Stimulated activated CD4-positive, alpha-beta T cell treated with anti-CD3 and anti-CD28 coated beads, Interleukin-4, amount 100 ng/mL, for 24 hours (primary cell): ENCODE data around the gene CST11.
"Not testable (repeated sequence)": the region's sequence is repeated elsewhere in the genome, so short reads cannot be mapped to it uniquely, and the experiment has no call there.

ENCODE experiments used
- DNase-seq: peaks from one replicate; pipeline ENCODE4 v3.0.0-alpha.2; 2020

The CST11 gene

DNA sequence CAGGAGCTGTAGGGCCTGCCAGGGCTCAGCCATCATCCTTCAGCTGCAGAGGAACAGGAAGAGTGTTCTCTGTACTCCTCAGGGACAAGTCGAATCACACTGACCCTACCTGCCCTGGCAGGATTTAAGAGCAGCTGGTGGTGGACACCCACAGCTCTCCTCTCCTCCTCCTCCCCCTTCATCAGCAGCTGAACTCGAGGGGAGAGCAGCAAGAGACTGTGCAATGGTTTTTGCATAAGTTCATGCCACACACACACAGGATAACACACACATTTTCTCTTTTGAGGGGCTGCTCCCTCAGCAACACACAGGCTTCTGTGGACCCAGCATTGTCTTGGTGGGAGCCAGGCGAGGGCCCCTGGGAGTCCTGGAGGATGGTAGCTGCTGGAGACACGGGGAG is at the start of gene CST11:
CST11 (minus strand) TSS at position 101 of the 400 bp plus-strand sequence; CDS start at position 36, 65 bp downstream.
- no peak for DNase-seq

DNA sequence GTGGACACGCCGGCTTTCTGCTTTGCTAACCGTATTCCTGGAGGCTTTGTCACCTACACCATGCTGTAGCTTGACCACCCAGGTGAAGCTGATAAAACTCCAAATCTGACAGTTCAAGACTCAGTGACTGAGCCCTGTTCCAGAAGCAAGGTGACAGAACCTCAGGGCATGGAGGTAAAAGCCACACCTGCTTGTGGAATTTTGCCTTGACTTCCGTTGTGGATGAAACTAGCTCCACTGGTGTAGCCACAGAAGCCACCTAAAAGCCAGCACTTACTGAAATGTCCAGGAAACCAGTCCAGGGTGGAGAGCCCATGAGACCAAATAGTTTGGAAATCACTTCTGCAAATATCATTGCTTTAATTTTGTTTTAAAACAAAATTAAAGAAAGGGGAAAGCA is 49.2 kb upstream of the CST11 start:
- DNase-seq: no peak

DNA sequence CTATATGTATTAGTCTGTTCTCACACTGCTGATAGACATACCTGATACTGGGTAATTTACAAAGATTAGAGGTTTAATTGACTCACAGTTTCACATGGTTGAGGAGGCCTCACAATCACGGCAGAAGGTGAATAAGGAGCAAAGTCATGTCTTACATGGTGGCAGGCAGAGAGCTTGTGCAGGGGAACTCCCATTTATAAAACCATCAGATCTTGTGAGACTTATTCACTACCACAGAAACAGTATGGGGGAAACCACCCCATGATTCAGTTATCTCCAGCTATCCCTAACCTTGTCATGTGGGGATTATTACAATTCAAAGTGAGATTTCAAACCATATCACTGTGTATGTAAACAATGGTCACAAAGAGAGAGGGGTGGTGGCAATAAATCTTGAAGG is 44.9 kb upstream of the CST11 start:
- DNase-seq: peak; percentile 33

GRCh38 chr20:23493172-23493772 is 40.6 kb upstream of the CST11 start:
- no peak for DNase-seq

GRCh38 chr20:23492292-23492691 is 39.6 kb upstream of the CST11 start:
- DNase-seq: peak; percentile 8

DNA sequence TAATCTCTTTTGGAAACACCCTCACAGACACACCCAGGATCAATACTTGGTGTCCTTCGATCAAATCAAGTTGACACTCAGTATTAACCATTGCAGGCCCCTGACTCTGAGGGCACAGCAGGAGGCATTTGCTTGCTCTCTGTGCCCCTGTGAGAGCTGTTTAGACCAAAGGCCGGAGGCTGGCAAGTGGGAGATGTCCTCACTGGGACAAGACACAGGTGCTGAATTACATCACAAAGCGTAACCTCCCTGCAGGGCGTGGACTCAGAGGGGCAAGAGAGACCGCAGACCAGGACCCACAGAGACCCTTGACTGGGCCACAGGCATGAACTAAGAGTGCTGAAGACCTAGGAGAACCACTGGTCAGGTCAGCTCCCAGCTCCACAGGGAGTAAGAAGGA is 38.1 kb upstream of the CST11 start, which contains the start of gene CST8:
CST8 (plus strand) TSS at position 301 of the 400 bp plus-strand sequence. CDS start 551 bp downstream, outside the sequence.
- DNase-seq: no peak

GRCh38 chr20:23488996-23489395 is 36.3 kb upstream of the CST11 start:
- DNase-seq: no peak

DNA sequence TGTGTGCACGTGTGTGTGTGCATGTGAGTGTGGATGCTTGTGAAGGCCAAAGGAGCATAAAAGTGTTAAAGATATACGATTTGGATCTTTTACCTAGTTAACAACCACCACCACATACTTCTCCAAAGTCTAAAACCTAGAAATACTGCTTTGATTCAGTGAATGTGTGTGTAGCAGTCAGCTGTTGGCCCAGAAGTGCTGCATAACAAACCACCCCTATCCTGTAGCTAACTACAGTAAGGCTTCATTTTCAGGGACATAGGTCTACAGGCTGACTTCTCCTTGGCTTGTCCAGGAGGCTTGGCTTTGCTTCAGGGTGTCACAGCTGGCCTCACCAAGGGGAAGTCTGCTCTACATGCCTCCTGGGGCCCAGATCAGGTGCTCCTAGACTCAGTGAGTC is 35.8 kb upstream of the CST11 start:
- DNase-seq: no peak

GRCh38 chr20:23484081-23484480 is 31.4 kb upstream of the CST11 start:
- no peak for DNase-seq

- no peak for DNase-seq
These were observed 29.5 kb upstream of the CST11 start for GRCh38 chr20:23482138-23482537.

- no peak for DNase-seq
These were observed 26.4 kb upstream of the CST11 start for GRCh38 chr20:23479043-23479442.

GRCh38 chr20:23477223-23477622 is 24.5 kb upstream of the CST11 start:
- DNase-seq: no peak

- DNase-seq: no peak
These were observed 23.5 kb upstream of the CST11 start for GRCh38 chr20:23476015-23476754.

GRCh38 chr20:23475395-23475794 is 22.7 kb upstream of the CST11 start:
- no peak for DNase-seq

GRCh38 chr20:23473293-23473692 is 20.6 kb upstream of the CST11 start:
- DNase-seq: not testable (repeated sequence)

DNA sequence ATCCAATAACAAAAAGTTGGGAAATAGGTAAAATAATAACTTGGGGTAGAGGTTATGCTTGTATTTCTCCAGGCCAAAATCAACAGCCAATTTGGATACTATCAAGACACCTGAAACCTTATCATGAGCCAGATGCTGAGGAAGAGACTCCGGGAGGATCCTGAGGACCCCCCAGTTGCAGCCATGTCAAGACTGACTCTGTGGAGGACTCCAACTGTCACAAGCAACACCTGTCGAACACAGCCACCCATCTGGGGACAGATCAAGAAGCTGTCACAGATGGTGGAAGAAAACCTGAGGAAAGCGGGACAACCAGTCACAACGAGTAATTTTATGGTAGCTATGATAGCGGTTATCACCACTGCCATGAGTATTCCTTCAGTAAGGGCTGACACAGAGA is 19.6 kb upstream of the CST11 start:
- DNase-seq: not testable (repeated sequence)

DNA sequence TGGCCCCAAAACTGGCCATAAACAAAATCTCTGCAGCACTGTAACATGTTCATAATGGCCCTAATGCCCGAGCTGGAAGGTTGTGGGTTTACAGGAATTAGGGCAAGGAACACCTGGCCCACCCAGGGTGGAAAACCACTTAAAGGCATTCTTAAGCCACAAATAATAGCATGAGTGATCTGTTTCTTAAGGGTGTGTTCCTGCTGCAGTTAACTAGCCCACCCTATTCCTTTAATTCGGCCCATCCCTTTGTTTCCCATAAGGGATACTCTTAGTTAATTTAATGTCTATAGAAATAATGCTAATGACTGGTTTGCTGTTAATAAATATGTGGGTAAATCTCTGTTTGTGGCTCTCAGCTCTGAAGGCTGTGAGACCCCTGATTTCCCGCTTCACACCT is 14.3 kb upstream of the CST11 start:
- not testable (repeated sequence) for DNase-seq

DNA sequence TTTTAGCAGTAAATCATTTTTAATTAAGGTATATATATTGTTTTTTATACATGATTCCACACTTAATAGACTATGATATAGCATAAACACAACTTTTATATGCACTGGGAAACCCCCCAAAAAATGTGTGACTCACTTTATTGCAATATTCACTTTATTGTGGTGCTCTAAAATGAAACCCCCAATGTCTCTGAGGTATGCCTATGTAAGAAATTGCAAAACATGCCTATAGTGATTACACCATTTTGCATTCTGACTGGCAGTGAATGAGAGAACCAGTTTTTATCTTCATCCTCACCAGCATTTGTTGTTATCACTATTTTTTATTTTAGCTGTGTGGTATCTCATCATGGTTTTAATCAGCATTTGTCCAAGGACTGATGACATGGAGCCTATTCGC is 8.5 kb upstream of the CST11 start:
- no peak for DNase-seq

DNA sequence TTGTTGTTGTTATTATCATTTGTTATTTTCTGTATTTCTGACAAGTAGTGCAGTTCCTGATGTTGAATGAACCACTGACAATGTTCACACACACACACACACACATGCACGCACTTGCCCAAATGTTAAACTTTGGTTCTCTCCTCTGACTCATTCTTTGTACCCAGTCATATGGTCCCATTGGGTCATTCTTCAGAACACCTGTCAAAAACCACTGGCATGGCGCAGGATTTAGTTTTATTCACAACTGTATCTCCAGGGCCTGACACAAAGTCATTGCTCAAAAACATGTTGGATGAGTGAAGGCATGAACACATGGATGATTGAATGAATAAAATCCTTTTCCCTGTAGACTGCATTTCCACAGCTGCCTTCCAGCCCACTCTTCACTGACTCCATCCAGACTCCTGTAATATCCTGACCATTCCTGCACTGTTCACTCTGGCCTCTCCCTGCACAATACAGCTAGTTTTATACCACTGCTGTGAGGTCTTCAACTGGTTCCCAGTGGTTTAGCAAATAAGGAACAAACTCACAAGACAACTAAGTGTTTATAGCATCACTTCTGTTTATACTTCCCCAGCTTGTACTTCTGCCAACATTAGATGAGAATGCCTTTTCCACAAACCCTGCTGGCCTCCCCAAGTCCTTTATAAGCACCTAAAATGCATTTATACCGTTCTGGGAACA is 6.9 kb upstream of the CST11 start:
- no peak for DNase-seq

DNA sequence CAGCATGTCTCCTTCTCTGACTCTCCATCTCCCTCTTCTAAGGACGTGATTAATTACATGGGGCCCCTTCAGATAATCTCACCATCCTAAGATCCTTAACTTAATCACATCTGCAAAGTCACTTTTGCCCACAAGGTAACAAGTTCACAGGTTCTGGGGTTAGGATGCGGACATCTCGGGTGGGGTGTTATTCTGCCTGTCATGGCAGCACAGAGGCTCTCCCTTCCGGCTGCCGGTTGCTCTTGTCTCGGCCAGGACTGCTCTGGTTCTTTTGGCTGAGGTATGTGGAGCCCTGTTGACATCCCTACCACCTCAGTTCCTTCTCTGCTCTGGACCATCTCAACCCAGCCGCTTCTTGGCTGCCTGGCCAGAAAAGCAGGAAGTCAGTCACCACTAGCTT is 4.2 kb upstream of the CST11 start:
- DNase-seq: no peak

DNA sequence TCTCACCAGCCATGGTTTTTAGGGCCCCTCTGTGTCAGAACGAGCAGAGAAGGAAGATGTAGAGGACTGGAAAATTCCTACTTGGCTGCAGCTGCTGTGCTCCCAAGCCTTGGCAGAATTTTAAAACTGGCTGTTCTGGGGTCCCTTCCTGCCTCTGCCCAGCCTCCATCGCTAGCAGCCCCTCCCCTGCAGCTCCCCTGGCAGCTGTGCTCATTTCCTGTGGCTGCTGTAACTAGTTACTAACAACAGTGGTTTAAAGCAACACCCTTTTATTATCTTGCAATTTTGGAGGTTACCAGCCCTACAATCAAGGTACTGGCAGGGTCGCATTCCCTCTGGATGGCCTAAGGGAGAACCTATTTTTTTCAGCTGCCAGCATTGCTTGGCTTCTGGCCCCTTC is 3.7 kb upstream of the CST11 start:
- no peak for DNase-seq

GRCh38 chr20:23455639-23456038 is 3.0 kb upstream of the CST11 start:
- no peak for DNase-seq

- DNase-seq: no peak
These were observed 2.1 kb upstream of the CST11 start for GRCh38 chr20:23454816-23455215.
